HepG2 (cell line): ENCODE data around the gene CTSW. TPM values are rescaled to one million over a fixed set of nuclear protein-coding genes. Genes with fewer than 3 reads are reported as not detected.

ENCODE experiments used
- FOXO1 ChIP-seq: sonication (generic); formaldehyde crosslinking; IDR thresholded peaks from 2 replicates; pipeline ENCODE4 v1.4.0; 2020; ENCODE audit warnings: missing genetic modification reagents
- HDAC2 ChIP-seq: sonication (generic); formaldehyde crosslinking; IDR thresholded peaks from 2 replicates; pipeline ENCODE4 v1.4.0; 2020; ENCODE audit warnings: missing genetic modification reagents
- HNF4G ChIP-seq, 2 experiments: sonication (generic) in 1 of 2; formaldehyde crosslinking in 1 of 2; IDR thresholded peaks; 2 replicates each; pipeline versions ENCODE4 v1.4.0 to v1.6.1; 2011 to 2020; ENCODE audit warnings: borderline replicate concordance in 2 of 2, low read depth in 2 of 2, mild to moderate bottlenecking in 2 of 2, low read length in 1 of 2, missing genetic modification reagents in 1 of 2, moderate library complexity in 1 of 2
- IKZF5 ChIP-seq: IDR thresholded peaks from 2 replicates; pipeline ENCODE4 v1.6.1; 2018; ENCODE audit warnings: missing genetic modification reagents, mild to moderate bottlenecking, missing compliant biosample characterization
- MLLT10 ChIP-seq: sonication (generic); formaldehyde crosslinking; IDR thresholded peaks from 2 replicates; pipeline ENCODE4 v1.4.0; 2020; ENCODE audit warnings: missing genetic modification reagents
- NCOA2 ChIP-seq: sonication (generic); formaldehyde crosslinking; IDR thresholded peaks from 2 replicates; pipeline ENCODE4 v1.8.0; 2022; ENCODE audit warnings: inconsistent platforms
- SP1 ChIP-seq, 2 experiments: fragments of 450-650 bp in 1 of 2; sonication (generic) in 1 of 2; formaldehyde crosslinking in 1 of 2; IDR thresholded peaks; 2 replicates each; pipeline versions ENCODE4 v1.4.0 to v1.6.1; 2016 to 2020; ENCODE audit warnings: missing genetic modification reagents in 1 of 2
- TFE3 ChIP-seq: IDR thresholded peaks from 2 replicates; pipeline ENCODE4 v1.6.1; 2016
- ZMYM3 ChIP-seq: sonication (generic); formaldehyde crosslinking; IDR thresholded peaks from 2 replicates; pipeline ENCODE4 v1.5.1; 2020; ENCODE audit warnings: mild to moderate bottlenecking, missing genetic modification reagents
- ZNF235 ChIP-seq: sonication (generic); formaldehyde crosslinking; IDR thresholded peaks from 2 replicates; pipeline ENCODE4 v1.8.1; 2023; ENCODE audit warnings: mild to moderate bottlenecking, missing genetic modification reagents, borderline replicate concordance
- ZNF3 ChIP-seq: IDR thresholded peaks from 2 replicates; pipeline ENCODE4 v1.7.0; 2017; ENCODE audit warnings: inconsistent platforms
- ZNF547 ChIP-seq: sonication (generic); formaldehyde crosslinking; IDR thresholded peaks from 2 replicates; pipeline ENCODE4 v1.5.1; 2020; ENCODE audit warnings: mild to moderate bottlenecking, missing genetic modification reagents
- ZNF550 ChIP-seq: sonication (generic); formaldehyde crosslinking; IDR thresholded peaks from 2 replicates; pipeline ENCODE4 v1.4.0; 2020; ENCODE audit warnings: mild to moderate bottlenecking, missing genetic modification reagents, borderline replicate concordance
- ZNF589 ChIP-seq: sonication (generic); formaldehyde crosslinking; conservative IDR thresholded peaks from 2 replicates; pipeline ENCODE4 v1.8.0; 2022; ENCODE audit warnings: mild to moderate bottlenecking, moderate library complexity, missing genetic modification reagents
- ZNF713 ChIP-seq: sonication (generic); formaldehyde crosslinking; IDR thresholded peaks from 2 replicates; pipeline ENCODE4 v1.4.0; 2020; ENCODE audit warnings: mild to moderate bottlenecking, missing genetic modification reagents
- ZSCAN12 ChIP-seq: sonication (generic); formaldehyde crosslinking; IDR thresholded peaks from 2 replicates; pipeline ENCODE4 v1.9.0; 2021; ENCODE audit warnings: mild to moderate bottlenecking, missing genetic modification reagents
- polyA plus RNA-seq, 8 experiments: library from polyadenylated mRNA; depleted of rRNA in 3 of 8; stranded (reverse) in 7 of 8; unstranded in 1 of 8; fragments of >200 nt; fragmentation: Illumina TruSeq in 4 of 8; extraction: Trizol in 4 of 8; gene quantifications; 2 replicates each; pipeline versions ENCODE4 v1.2.1 to v1.2.3, GENCODE V29; 2011 to 2016; ENCODE audit warnings: low read depth in 4 of 8, missing spikeins in 1 of 8, mixed read lengths in 1 of 8; ENCODE audit not compliant: insufficient read depth in 1 of 8
- total RNA-seq, 5 experiments: library from RNA; depleted of rRNA; stranded (reverse); fragments of >200 nt; fragmentation: Illumina TruSeq; extraction: Trizol; gene quantifications; 2 replicates each; pipeline ENCODE4 v1.2.3, GENCODE V29; 2016; ENCODE audit warnings: low read depth in 1 of 5
- TF ChIP-seq, protein P1 (sequence below): sonication (generic); formaldehyde crosslinking; IDR thresholded peaks from 2 replicates; pipeline ENCODE4 v1.5.1; 2020; ENCODE audit warnings: mild to moderate bottlenecking, moderate library complexity, missing genetic modification reagents
- TF ChIP-seq, protein P2 (sequence below): sonication (generic); formaldehyde crosslinking; IDR thresholded peaks from 2 replicates; pipeline ENCODE4 v1.8.0; 2022; ENCODE audit warnings: missing genetic modification reagents, mild to moderate bottlenecking, inconsistent platforms, borderline replicate concordance
- TF ChIP-seq, protein P3 (sequence below): sonication (generic); formaldehyde crosslinking; IDR thresholded peaks from 2 replicates; pipeline ENCODE4 v1.4.0; 2020; ENCODE audit warnings: missing genetic modification reagents, borderline replicate concordance

Gene CTSW
- total and polyA plus RNA-seq, 2 of the 13 experiments (the other 11 are each of a cell fraction or from before 2014, with no cell fraction given) = 0.09 TPM; not detected in 1

GRCh38 chr11:65891219-65892136 lies 11.8 kb downstream of the CTSW start (continued):
- TF ChIP-seq SP1 (IDR thresholded peaks at IDR 0.05) (no peak), SP1 (CRISPR knock-in tag; IDR thresholded peaks at IDR 0.05) (no peak), NCOA2 (CRISPR knock-in tag) (0 out of 2 replicates have a peak, but pooled peaks have one; percentile 40), HNF4G (IDR thresholded peaks at IDR 0.05; ENCODE audit: borderline replicate concordance, low read depth, low read length) (peak; percentile 51; the same call in 1 of the 2 replicates), HNF4G (CRISPR knock-in tag; IDR thresholded peaks at IDR 0.05; ENCODE audit: borderline replicate concordance, low read depth) (no peak), ZNF713 (CRISPR knock-in tag) (no peak), FOXO1 (no peak; the same call in 1 of the 2 replicates), ZNF550 (peak; percentile 35; the same call in 1 of the 2 replicates), ZSCAN12 (no peak), TFE3 (no peak; the same call in 1 of the 2 replicates), HDAC2 (peak; percentile 45; the same call in 1 of the 2 replicates), MLLT10 (CRISPR knock-in tag) (no peak), ZNF235 (CRISPR knock-in tag) (no peak), ZNF547 (CRISPR knock-in tag) (no peak), ZNF3 (no peak), IKZF5 (CRISPR knock-in tag) (peak; percentile 63; the same call in 1 of the 2 replicates), ZMYM3 (no peak), ZNF589 (CRISPR knock-in tag) (no peak)
- TF ChIP-seq, protein P1, sequence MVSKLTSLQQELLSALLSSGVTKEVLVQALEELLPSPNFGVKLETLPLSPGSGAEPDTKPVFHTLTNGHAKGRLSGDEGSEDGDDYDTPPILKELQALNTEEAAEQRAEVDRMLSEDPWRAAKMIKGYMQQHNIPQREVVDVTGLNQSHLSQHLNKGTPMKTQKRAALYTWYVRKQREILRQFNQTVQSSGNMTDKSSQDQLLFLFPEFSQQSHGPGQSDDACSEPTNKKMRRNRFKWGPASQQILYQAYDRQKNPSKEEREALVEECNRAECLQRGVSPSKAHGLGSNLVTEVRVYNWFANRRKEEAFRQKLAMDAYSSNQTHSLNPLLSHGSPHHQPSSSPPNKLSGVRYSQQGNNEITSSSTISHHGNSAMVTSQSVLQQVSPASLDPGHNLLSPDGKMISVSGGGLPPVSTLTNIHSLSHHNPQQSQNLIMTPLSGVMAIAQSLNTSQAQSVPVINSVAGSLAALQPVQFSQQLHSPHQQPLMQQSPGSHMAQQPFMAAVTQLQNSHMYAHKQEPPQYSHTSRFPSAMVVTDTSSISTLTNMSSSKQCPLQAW = 0 out of 2 replicates have a peak, but pooled peaks have one; percentile 57
- TF ChIP-seq, protein P2, sequence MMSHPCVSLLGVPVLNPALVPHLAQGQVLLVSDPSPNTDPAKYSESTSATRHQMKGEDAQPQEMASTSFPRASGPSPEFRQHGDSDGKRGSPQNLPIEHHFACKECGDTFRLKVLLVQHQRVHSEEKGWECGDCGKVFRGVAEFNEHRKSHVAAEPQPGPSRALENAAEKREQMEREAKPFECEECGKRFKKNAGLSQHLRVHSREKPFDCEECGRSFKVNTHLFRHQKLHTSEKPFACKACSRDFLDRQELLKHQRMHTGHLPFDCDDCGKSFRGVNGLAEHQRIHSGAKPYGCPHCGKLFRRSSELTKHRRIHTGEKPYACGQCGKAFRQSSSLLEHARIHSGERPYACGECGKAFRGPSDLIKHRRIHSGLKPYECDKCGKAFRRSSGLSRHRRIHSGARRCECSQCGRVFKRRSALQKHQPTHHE = no peak
- TF ChIP-seq, protein P3, sequence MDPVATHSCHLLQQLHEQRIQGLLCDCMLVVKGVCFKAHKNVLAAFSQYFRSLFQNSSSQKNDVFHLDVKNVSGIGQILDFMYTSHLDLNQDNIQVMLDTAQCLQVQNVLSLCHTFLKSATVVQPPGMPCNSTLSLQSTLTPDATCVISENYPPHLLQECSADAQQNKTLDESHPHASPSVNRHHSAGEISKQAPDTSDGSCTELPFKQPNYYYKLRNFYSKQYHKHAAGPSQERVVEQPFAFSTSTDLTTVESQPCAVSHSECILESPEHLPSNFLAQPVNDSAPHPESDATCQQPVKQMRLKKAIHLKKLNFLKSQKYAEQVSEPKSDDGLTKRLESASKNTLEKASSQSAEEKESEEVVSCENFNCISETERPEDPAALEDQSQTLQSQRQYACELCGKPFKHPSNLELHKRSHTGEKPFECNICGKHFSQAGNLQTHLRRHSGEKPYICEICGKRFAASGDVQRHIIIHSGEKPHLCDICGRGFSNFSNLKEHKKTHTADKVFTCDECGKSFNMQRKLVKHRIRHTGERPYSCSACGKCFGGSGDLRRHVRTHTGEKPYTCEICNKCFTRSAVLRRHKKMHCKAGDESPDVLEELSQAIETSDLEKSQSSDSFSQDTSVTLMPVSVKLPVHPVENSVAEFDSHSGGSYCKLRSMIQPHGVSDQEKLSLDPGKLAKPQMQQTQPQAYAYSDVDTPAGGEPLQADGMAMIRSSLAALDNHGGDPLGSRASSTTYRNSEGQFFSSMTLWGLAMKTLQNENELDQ (CRISPR knock-in tag) = no peak
